ENCODE measurements around the gene OR9Q1.

DNA sequence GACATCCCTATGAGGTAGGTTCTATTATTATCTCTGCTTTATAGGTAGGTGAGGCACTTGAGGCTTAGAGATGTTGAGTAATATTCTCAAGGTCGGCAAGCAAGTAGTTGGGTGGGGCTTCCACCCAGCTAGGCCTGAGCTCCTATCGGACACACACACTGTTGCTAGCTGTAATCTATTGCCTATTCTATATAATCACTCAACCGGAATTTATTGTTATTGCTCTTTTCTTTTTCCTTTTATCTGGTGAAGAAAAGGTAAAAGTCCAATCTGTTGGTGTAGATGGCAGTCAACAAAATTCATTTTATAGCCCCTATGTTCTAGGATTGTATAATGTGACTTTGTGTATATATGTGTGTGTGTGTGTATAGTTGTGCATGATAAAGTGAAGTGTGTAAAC lies 168.5 kb downstream of the OR9Q1 start:
- TF ChIP-seq, protein P1, sequence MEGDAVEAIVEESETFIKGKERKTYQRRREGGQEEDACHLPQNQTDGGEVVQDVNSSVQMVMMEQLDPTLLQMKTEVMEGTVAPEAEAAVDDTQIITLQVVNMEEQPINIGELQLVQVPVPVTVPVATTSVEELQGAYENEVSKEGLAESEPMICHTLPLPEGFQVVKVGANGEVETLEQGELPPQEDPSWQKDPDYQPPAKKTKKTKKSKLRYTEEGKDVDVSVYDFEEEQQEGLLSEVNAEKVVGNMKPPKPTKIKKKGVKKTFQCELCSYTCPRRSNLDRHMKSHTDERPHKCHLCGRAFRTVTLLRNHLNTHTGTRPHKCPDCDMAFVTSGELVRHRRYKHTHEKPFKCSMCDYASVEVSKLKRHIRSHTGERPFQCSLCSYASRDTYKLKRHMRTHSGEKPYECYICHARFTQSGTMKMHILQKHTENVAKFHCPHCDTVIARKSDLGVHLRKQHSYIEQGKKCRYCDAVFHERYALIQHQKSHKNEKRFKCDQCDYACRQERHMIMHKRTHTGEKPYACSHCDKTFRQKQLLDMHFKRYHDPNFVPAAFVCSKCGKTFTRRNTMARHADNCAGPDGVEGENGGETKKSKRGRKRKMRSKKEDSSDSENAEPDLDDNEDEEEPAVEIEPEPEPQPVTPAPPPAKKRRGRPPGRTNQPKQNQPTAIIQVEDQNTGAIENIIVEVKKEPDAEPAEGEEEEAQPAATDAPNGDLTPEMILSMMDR (IDR thresholded peaks at IDR 0.05): no peak
- no peak for TF ChIP-seq POLR2A (IDR thresholded peaks at IDR 0.05)

Data from vagina (tissue), 2 donors.